H9 (cell line): ENCODE results near the gene SCD5. TPM values are rescaled to one million over a fixed set of nuclear protein-coding genes. Genes with fewer than 3 reads are reported as not detected.

ENCODE experiments used
- DNase-seq: peaks from one replicate; pipeline ENCODE4 v3.0.0-alpha.2; 2017
- H2AFZ ChIP-seq: one replicate; pipeline ENCODE4 v1.6.1; 2013; ENCODE audit warnings: mild to moderate bottlenecking, low read length, control low read depth, moderate library complexity
- H2AK5ac ChIP-seq: 2 replicates; pipeline ENCODE4 v1.6.1; 2013; ENCODE audit warnings: low read length, control low read depth, mixed read lengths; ENCODE audit not compliant: insufficient read length
- H2BK120ac ChIP-seq: one replicate; pipeline ENCODE4 v1.6.1; 2013; ENCODE audit warnings: low read depth, mild to moderate bottlenecking, low read length, control low read depth, inconsistent platforms; ENCODE audit not compliant: poor library complexity, severe bottlenecking
- H2BK12ac ChIP-seq: 2 replicates; pipeline ENCODE4 v1.6.1; 2013; ENCODE audit warnings: low read length, control low read depth, mixed read lengths, low read depth; ENCODE audit not compliant: insufficient read length
- H2BK15ac ChIP-seq: 2 replicates; pipeline ENCODE4 v1.6.1; 2013; ENCODE audit warnings: low read depth, low read length, control low read depth
- H2BK20ac ChIP-seq: one replicate; pipeline ENCODE4 v1.6.1; 2013; ENCODE audit warnings: low read depth, mild to moderate bottlenecking, low read length, control low read depth, inconsistent platforms; ENCODE audit not compliant: poor library complexity, severe bottlenecking
- H2BK5ac ChIP-seq: 2 replicates; pipeline ENCODE4 v1.6.1; 2013; ENCODE audit warnings: low read length, control low read depth, mixed read lengths; ENCODE audit not compliant: insufficient read length
- H3K14ac ChIP-seq: 2 replicates; pipeline ENCODE4 v1.6.1; 2013; ENCODE audit warnings: low read length, control low read depth; ENCODE audit not compliant: insufficient read depth
- H3K18ac ChIP-seq: 2 replicates; pipeline ENCODE4 v1.6.1; 2013; ENCODE audit warnings: low read depth, mild to moderate bottlenecking, mixed read lengths, low read length, control low read depth; ENCODE audit not compliant: insufficient read length
- H3K23ac ChIP-seq: 2 replicates; pipeline ENCODE4 v1.6.1; 2013; ENCODE audit warnings: low read length, control low read depth, mixed read lengths, low read depth; ENCODE audit not compliant: insufficient read length
- H3K23me2 ChIP-seq: 2 replicates; pipeline ENCODE4 v1.6.1; 2013; ENCODE audit warnings: low read depth, mild to moderate bottlenecking, mixed read lengths, low read length, control low read depth; ENCODE audit not compliant: insufficient read length, poor library complexity, severe bottlenecking
- H3K27ac ChIP-seq: 2 replicates; pipeline ENCODE4 v1.5.1; 2013; ENCODE audit warnings: low read length, control low read depth, mixed read lengths, low read depth; ENCODE audit not compliant: insufficient read length
- H3K27me3 ChIP-seq: 2 replicates; pipeline ENCODE4 v1.6.1; 2013; ENCODE audit warnings: low read length, control low read depth, inconsistent platforms; ENCODE audit not compliant: insufficient read depth
- H3K4ac ChIP-seq: 2 replicates; pipeline ENCODE4 v1.6.1; 2013; ENCODE audit warnings: low read depth, mild to moderate bottlenecking, control low read depth, inconsistent platforms, low read length, moderate library complexity
- H3K4me1 ChIP-seq: 2 replicates; pipeline ENCODE4 v1.6.1; 2013; ENCODE audit warnings: low read length, control low read depth, inconsistent platforms; ENCODE audit not compliant: insufficient read depth
- H3K4me2 ChIP-seq: 2 replicates; pipeline ENCODE4 v1.6.1; 2013; ENCODE audit warnings: low read length, control low read depth, mixed read lengths; ENCODE audit not compliant: insufficient read length, insufficient read depth
- H3K56ac ChIP-seq: 2 replicates; pipeline ENCODE4 v1.6.1; 2013; ENCODE audit warnings: low read depth, mild to moderate bottlenecking, mixed read lengths, low read length, control low read depth; ENCODE audit not compliant: insufficient read length
- H3K79me1 ChIP-seq: 2 replicates; pipeline ENCODE4 v1.6.1; 2013; ENCODE audit warnings: low read depth, mild to moderate bottlenecking, moderate library complexity, low read length, control low read depth, inconsistent platforms; ENCODE audit not compliant: insufficient read depth, poor library complexity, severe bottlenecking
- H3K79me2 ChIP-seq: 2 replicates; pipeline ENCODE4 v1.6.1; 2013; ENCODE audit warnings: low read length, control low read depth, inconsistent platforms; ENCODE audit not compliant: insufficient read depth
- H3K9ac ChIP-seq: 2 replicates; pipeline ENCODE4 v1.6.1; 2013; ENCODE audit warnings: low read length, control low read depth, mixed read lengths; ENCODE audit not compliant: insufficient read length; ENCODE audit errors: extremely low read depth
- H3K9me3 ChIP-seq: one replicate; pipeline ENCODE4 v1.6.1; 2013; ENCODE audit warnings: low read depth, low read length, inconsistent platforms; ENCODE audit not compliant: control insufficient read depth
- H3T11ph ChIP-seq: one replicate; pipeline ENCODE4 v1.6.1; 2013; ENCODE audit warnings: mild to moderate bottlenecking, low read length, control low read depth, inconsistent platforms
- H4K20me1 ChIP-seq: one replicate; pipeline ENCODE4 v1.6.1; 2013; ENCODE audit not compliant: control insufficient read depth, insufficient read length, insufficient read depth
- H4K5ac ChIP-seq: 2 replicates; pipeline ENCODE4 v1.6.1; 2013; ENCODE audit warnings: low read depth, mild to moderate bottlenecking, mixed read lengths, low read length, control low read depth; ENCODE audit not compliant: insufficient read length
- H4K8ac ChIP-seq: replicated peaks from 2 replicates; pipeline ENCODE4 v1.6.1; 2013; ENCODE audit warnings: low read length, control low read depth, mixed read lengths, low read depth; ENCODE audit not compliant: insufficient read length
- H4K91ac ChIP-seq: 2 replicates; pipeline ENCODE4 v1.6.1; 2013; ENCODE audit warnings: low read depth, mild to moderate bottlenecking, moderate library complexity, mixed read lengths, low read length, control low read depth; ENCODE audit not compliant: insufficient read length
- H3K27ac Mint-ChIP-seq, 3 experiments: 2 replicates in 2 of 3; 3 replicates in 1 of 3; pipeline ENCODE4 v1.8.0; 2020 to 2021; ENCODE audit warnings: mixed read lengths in 3 of 3, mild to moderate bottlenecking in 1 of 3, moderate library complexity in 1 of 3
- H3K27me3 Mint-ChIP-seq: 2 replicates; pipeline ENCODE4 v1.8.0; 2021; ENCODE audit warnings: low read depth, mild to moderate bottlenecking, moderate library complexity, mixed read lengths
- H3K36me3 Mint-ChIP-seq, 3 experiments: 2 replicates in 2 of 3; 3 replicates in 1 of 3; pipeline ENCODE4 v1.8.0; 2020 to 2021; ENCODE audit warnings: low read depth in 3 of 3, mixed read lengths in 3 of 3; ENCODE audit not compliant: insufficient read depth in 1 of 3
- H3K4me1 Mint-ChIP-seq, 2 experiments: 2 replicates each; pipeline ENCODE4 v1.8.0; 2020; ENCODE audit warnings: mixed read lengths in 2 of 2
- H3K4me3 Mint-ChIP-seq, 2 experiments: 2 replicates in 1 of 2; 3 replicates in 1 of 2; pipeline ENCODE4 v1.8.0; 2020 to 2021; ENCODE audit warnings: mild to moderate bottlenecking in 2 of 2, mixed read lengths in 2 of 2, moderate library complexity in 1 of 2
- H3K9me3 Mint-ChIP-seq, 2 experiments: 2 replicates in 1 of 2; 3 replicates in 1 of 2; pipeline ENCODE4 v1.8.0; 2020; ENCODE audit warnings: mild to moderate bottlenecking in 2 of 2, mixed read lengths in 2 of 2, moderate library complexity in 1 of 2
- CTCF ChIP-seq: fragments of 200-600 bp; sonication (generic); conservative IDR thresholded peaks from 3 replicates; pipeline ENCODE4 v1.8.0; 2021; ENCODE audit warnings: antibody characterized with exemption, mild to moderate bottlenecking
- WGBS: extraction: QIAGEN DNeasy Blood & Tissue Kit; methylation state at CpG from one replicate; pipeline ENCODE4 v1.1.7; 2013; ENCODE audit warnings: missing lambda C conversion rate, low lambda C conversion rate, mixed read lengths; ENCODE audit not compliant: insufficient read length; ENCODE audit errors: extremely low coverage; 5-methylcytosine and 5-hydroxymethylcytosine counted together
- total RNA-seq: library from RNA; stranded (reverse); gene quantifications from 2 replicates; pipeline ENCODE4 v1.2.1, GENCODE V29; 2021

SCD5 gene
- total RNA-seq, 1 experiment from 2014 or later, result 0.68 TPM

GRCh38 chr4:82779032-82779431 lies 19.6 kb downstream of the SCD5 start:
- H4K20me1 ChIP-seq, result no peaks in the 10 kb centered on the region
- no peaks in the 10 kb centered on the region for H3K36me3 Mint-ChIP-seq
- no peak overlapping the region for H3K4me2 ChIP-seq
- no peak overlapping the region for H4K5ac ChIP-seq
- no peak overlapping the region for H3T11ph ChIP-seq
- peaks cover 0 to 5% of the 10 kb centered on the region in 2 experiments; a peak in 1 of 5 replicates for H3K9me3 Mint-ChIP-seq
- no peak overlapping the region for H3K27ac ChIP-seq
- H2AK5ac ChIP-seq, result no peak overlapping the region
- DNase-seq, result no peak
- no peak overlapping the region for H2AFZ ChIP-seq
- peaks cover 28 to 31% of the 10 kb centered on the region in 2 experiments for H3K4me1 Mint-ChIP-seq
- no peak overlapping the region for H2BK20ac ChIP-seq
- no peak overlapping the region for H4K8ac ChIP-seq
- no peak overlapping the region for H2BK5ac ChIP-seq
- H3K4me3 Mint-ChIP-seq, result no peak overlapping the region
- peaks cover 19% of the 10 kb centered on the region; the same call in 1 of the 2 replicates for H3K27me3 ChIP-seq
- H3K18ac ChIP-seq, result no peak overlapping the region
- H3K9me3 ChIP-seq, result no peaks in the 10 kb centered on the region
- H3K4me1 ChIP-seq, result no peaks in the 10 kb centered on the region
- no peak for TF ChIP-seq CTCF
- WGBS, result no CpG with 5 or more reads among the region's 11 CpGs
- H3K4ac ChIP-seq, result no peak overlapping the region
- H2BK12ac ChIP-seq, result no peak overlapping the region
- H3K14ac ChIP-seq, result no peak overlapping the region
- H3K79me2 ChIP-seq, result no peaks in the 10 kb centered on the region
- no peak overlapping the region for H3K9ac ChIP-seq
- no peak overlapping the region for H3K56ac ChIP-seq
- H3K23me2 ChIP-seq, result no peaks in the 10 kb centered on the region
- H3K27me3 Mint-ChIP-seq, result peaks cover 70% of the 10 kb centered on the region
- no peak overlapping the region for H2BK15ac ChIP-seq
- no peak overlapping the region for H2BK120ac ChIP-seq
- H4K91ac ChIP-seq, result no peak overlapping the region
- H3K23ac ChIP-seq, result no peak overlapping the region
- no peaks in the 10 kb centered on the region for H3K79me1 ChIP-seq
- peak overlapping the region in 1 of 3 experiments; percentile 44; a peak in 1 of 7 replicates for H3K27ac Mint-ChIP-seq
